ENCODE data around the gene PYURF.

PYURF gene

DNA sequence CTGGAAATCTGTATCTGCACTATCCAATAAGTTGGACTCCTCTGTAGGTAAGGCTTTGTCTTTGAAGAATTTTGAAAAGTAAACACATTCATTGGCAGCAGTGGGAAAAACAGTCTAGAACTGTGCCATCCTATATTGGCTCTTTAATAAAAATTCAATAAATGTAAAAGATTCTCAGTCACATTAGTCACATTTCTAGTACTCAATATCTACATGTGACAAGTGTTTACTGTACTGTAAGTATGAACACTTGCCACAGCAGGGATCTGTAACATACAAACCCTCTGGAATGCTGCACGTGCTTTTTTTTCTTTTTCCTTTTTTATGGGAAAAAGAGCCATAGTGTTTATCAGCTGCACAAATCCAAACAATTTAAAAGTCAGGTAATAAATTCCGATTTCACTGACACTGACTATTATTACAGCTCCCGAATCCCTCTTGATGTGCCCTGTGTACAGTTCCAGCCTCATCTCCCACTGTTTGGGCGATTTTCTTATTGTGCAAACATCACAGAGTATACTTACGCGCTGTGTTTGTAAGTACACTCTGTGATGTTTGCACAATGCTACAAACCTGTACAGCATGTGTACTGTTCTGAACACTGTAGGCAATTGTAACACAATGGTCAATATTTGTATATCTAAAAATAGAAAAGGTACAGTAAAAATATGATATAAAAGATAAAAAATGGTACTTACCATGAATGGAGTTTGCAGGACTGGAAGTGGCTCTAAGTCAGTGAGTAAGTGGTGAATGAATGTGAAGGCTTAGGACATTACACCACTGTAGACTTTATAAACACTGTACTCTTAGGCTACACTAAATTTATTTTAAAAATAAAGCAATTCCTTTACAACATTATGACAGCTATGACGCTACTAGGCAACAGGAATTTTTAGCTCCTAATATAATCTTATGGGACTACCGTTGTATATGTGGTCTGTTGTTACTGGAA lies 8.7 kb downstream of the PYURF start:
- Histone ChIP-seq H3K9me3 (ENCODE audit: control insufficient read depth in 5 of 5, low read length in 5 of 5) (no peaks in the 10 kb centered on the region), H3K36me3 (ENCODE audit: control insufficient read depth in 5 of 5, insufficient read depth in 5 of 5, low read length in 5 of 5) (peaks cover 0 to 5% (median 0%) of the 10 kb centered on the region in 5 donors), H3K9ac (ENCODE audit: low read length in 5 of 5) (no peak overlapping the region), H3K27ac (ENCODE audit: low read depth, low read length) (no peak overlapping the region), H3K4me1 (ENCODE audit: control insufficient read depth in 5 of 5, insufficient read depth in 5 of 5, low read length in 5 of 5) (no peaks in the 10 kb centered on the region), H3K27me3 (ENCODE audit: control insufficient read depth in 5 of 5, insufficient read depth in 4 of 5, low read length in 5 of 5) (no peaks in the 10 kb centered on the region), H3K4me3 (ENCODE audit: low read depth in 1 of 5, low read length in 5 of 5) (no peak overlapping the region)

DNA sequence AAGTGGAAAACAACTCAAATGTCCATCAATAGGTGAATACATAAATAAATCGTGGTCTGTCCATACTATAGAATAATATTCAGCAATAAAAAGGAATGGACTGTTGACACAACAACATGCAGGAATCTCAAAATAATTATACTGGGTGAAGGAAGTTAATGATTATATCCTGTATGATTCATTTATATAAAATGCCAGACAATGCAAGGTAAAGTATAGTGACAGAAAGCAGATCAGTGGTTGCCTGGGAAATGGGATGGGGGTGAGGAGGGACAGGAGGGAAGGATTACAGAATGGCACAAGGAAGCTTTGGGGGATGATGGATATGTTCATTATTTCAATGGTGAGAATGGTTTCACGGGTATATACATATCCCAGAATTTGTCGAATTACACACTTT lies 12.3 kb downstream of the PYURF start:
- no peak overlapping the region for H3K4me3 ChIP-seq (ENCODE audit: low read depth in 1 of 5, low read length in 5 of 5)
- no peak overlapping the region for H3K9ac ChIP-seq (ENCODE audit: low read length in 5 of 5)
- no peaks in the 10 kb centered on the region for H3K9me3 ChIP-seq (ENCODE audit: control insufficient read depth in 5 of 5, low read length in 5 of 5)
- no peaks in the 10 kb centered on the region for H3K27me3 ChIP-seq (ENCODE audit: control insufficient read depth in 5 of 5, insufficient read depth in 4 of 5, low read length in 5 of 5)
- H3K36me3 ChIP-seq (ENCODE audit: control insufficient read depth in 5 of 5, insufficient read depth in 5 of 5, low read length in 5 of 5) = no peaks in the 10 kb centered on the region
- no peaks in the 10 kb centered on the region for H3K4me1 ChIP-seq (ENCODE audit: control insufficient read depth in 5 of 5, insufficient read depth in 5 of 5, low read length in 5 of 5)
- no peak overlapping the region for H3K27ac ChIP-seq (ENCODE audit: low read depth, low read length)

DNA sequence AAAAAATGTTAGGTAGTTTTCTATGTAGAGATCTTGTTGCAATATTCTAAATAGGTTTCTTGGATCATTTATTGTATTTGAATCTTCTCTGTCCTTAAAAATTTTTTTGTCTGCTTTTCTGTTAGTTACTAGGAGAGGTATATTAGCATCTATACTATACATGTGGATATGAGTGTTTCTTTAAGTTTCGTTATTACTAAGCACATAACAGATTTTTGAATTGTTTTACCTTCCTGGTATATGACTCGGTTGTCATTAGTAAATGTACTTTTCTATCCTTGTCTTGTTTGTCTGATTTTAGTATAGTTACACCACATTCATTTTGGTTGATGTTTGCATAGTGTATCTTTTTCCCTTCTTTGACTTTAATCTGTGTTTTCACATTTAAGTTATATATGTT lies 20.2 kb downstream of the PYURF start:
- peaks cover 0 to 19% (median 3%) of the 10 kb centered on the region in 5 donors for H3K36me3 ChIP-seq (ENCODE audit: control insufficient read depth in 5 of 5, insufficient read depth in 5 of 5, low read length in 5 of 5)
- no peak overlapping the region for H3K4me3 ChIP-seq (ENCODE audit: low read depth in 1 of 5, low read length in 5 of 5)
- H3K27ac ChIP-seq (ENCODE audit: low read depth, low read length) = no peak overlapping the region
- no peaks in the 10 kb centered on the region for H3K9me3 ChIP-seq (ENCODE audit: control insufficient read depth in 5 of 5, low read length in 5 of 5)
- H3K9ac ChIP-seq (ENCODE audit: low read length in 5 of 5) = no peak overlapping the region
- no peaks in the 10 kb centered on the region for H3K27me3 ChIP-seq (ENCODE audit: control insufficient read depth in 5 of 5, insufficient read depth in 4 of 5, low read length in 5 of 5)
- no peaks in the 10 kb centered on the region for H3K4me1 ChIP-seq (ENCODE audit: control insufficient read depth in 5 of 5, insufficient read depth in 5 of 5, low read length in 5 of 5)

DNA sequence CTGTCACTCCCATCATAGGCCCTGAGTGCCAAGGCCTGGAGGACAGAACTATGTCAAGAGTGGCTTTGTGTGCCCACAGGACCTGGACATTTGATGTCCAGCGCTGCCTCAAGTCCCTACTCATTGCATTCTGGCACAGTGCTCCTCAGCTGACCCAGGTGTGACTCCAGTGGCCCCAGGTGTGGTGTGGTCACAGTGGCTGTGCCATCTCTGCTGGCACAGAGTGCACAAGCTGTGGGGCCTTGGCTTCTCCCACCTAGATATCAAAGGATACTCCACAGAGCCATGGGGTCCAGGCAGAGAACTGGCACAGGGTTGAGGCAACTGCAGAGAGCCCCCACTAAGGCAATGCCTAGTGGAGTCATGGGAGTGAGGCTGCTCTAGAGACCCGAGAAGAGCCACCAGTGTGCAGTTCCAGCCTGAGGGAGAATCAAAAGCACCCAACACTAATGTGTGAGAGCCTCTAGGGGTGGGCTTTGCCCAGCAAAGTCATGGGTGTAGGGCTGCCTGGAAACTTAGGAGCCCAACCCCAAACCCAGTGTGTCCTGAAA lies 25.6 kb downstream of the PYURF start:
- H3K27me3 ChIP-seq (ENCODE audit: control insufficient read depth in 5 of 5, insufficient read depth in 4 of 5, low read length in 5 of 5) = no peaks in the 10 kb centered on the region
- H3K36me3 ChIP-seq (ENCODE audit: control insufficient read depth in 5 of 5, insufficient read depth in 5 of 5, low read length in 5 of 5) = peaks cover 0 to 24% (median 12%) of the 10 kb centered on the region in 5 donors

DNA sequence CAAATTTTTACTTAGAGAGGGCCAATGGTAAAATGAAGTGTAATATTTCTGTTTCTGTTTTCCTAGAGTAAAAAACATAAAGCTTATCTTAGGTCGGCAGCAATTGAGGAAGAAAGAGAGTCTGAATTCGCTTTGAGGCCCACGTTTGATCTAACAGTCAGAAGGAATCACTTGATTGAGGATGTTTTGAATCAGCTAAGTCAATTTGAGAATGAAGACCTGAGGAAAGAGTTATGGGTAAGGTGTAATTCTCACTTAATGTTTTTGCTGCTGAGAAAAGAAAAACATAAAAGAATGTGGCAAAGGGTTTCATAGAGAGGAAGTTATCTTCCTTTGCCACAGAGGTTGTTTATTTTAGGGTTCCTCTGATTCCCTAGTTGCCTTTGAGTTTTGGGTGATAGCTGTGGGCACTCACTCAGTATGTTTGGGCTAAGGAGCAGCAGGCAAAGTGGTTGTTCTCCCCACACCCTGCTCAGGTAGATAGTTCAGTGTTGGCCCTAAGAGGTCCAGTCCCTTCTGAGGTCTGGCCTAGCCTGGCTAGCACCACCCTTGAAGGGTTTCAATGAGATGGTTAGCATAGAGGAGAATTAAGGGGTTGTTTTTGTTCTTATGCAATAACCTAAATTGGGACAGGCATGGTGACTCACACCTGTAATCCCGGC lies 34.3 kb downstream of the PYURF start:
- H3K27ac ChIP-seq (ENCODE audit: low read depth, low read length) = no peak overlapping the region
- no peaks in the 10 kb centered on the region for H3K27me3 ChIP-seq (ENCODE audit: control insufficient read depth in 5 of 5, insufficient read depth in 4 of 5, low read length in 5 of 5)
- peaks cover 3 to 18% (median 6%) of the 10 kb centered on the region in 5 donors for H3K36me3 ChIP-seq (ENCODE audit: control insufficient read depth in 5 of 5, insufficient read depth in 5 of 5, low read length in 5 of 5)
- H3K4me3 ChIP-seq (ENCODE audit: low read depth in 1 of 5, low read length in 5 of 5) = no peak overlapping the region
- H3K9ac ChIP-seq (ENCODE audit: low read length in 5 of 5) = no peak overlapping the region
- H3K9me3 ChIP-seq (ENCODE audit: control insufficient read depth in 5 of 5, low read length in 5 of 5) = no peaks in the 10 kb centered on the region
- no peaks in the 10 kb centered on the region for H3K4me1 ChIP-seq (ENCODE audit: control insufficient read depth in 5 of 5, insufficient read depth in 5 of 5, low read length in 5 of 5)

More for the DNA sequence above, 25.6 kb downstream of the PYURF start:
- Histone ChIP-seq H3K27ac (ENCODE audit: low read depth, low read length) (no peak overlapping the region), H3K4me1 (ENCODE audit: control insufficient read depth in 5 of 5, insufficient read depth in 5 of 5, low read length in 5 of 5) (no peaks in the 10 kb centered on the region), H3K9ac (ENCODE audit: low read length in 5 of 5) (no peak overlapping the region), H3K9me3 (ENCODE audit: control insufficient read depth in 5 of 5, low read length in 5 of 5) (no peaks in the 10 kb centered on the region), H3K4me3 (ENCODE audit: low read depth in 1 of 5, low read length in 5 of 5) (no peak overlapping the region)

DNA sequence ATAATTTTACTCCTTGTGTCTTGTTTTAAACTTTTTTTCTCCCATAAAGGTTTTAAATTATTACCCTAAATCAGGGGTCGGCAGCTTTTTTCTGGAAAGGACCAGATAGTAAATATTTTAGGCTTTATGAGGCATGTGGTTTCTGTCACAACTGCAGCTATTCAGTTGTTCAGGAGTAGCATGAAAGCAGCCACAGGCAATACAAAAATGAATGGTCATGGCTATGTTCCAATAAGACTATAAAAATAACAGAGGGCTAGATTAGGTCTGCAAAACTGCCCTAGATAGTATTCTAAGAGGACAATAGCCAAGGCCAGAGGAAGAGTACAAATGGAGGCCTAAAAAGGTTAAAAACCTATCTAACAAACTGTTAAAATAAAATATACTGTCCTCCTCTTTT lies 42.0 kb downstream of the PYURF start:
- no peaks in the 10 kb centered on the region for H3K27me3 ChIP-seq (ENCODE audit: control insufficient read depth in 5 of 5, insufficient read depth in 4 of 5, low read length in 5 of 5)
- H3K27ac ChIP-seq (ENCODE audit: low read depth, low read length) = no peak overlapping the region
- H3K9me3 ChIP-seq (ENCODE audit: control insufficient read depth in 5 of 5, low read length in 5 of 5) = no peaks in the 10 kb centered on the region
- peaks cover 0 to 5% (median 0%) of the 10 kb centered on the region in 5 donors for H3K36me3 ChIP-seq (ENCODE audit: control insufficient read depth in 5 of 5, insufficient read depth in 5 of 5, low read length in 5 of 5)
- H3K4me1 ChIP-seq (ENCODE audit: control insufficient read depth in 5 of 5, insufficient read depth in 5 of 5, low read length in 5 of 5) = no peaks in the 10 kb centered on the region
- no peak overlapping the region for H3K9ac ChIP-seq (ENCODE audit: low read length in 5 of 5)
- H3K4me3 ChIP-seq (ENCODE audit: low read depth in 1 of 5, low read length in 5 of 5) = no peak overlapping the region

DNA sequence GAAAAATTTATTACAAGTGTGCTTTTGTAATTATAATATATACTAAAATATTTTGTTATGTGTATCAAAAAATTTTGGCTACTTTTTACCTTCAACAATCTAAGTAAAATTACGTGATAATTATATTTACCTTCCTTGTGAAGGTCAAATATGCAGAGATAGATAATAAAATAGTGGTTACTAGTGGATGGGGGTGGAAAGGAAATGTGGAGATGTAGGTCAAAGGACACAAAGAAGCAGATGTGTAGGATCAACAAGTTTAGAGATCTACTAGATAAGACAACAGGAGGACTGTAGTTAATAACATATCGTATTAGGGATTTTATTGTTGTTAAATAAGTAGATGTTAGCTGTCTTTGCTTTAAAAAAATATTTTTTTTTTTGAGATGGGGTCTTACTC lies 45.3 kb downstream of the PYURF start:
- Histone ChIP-seq H3K27ac (ENCODE audit: low read depth, low read length) (no peak overlapping the region), H3K36me3 (ENCODE audit: control insufficient read depth in 5 of 5, insufficient read depth in 5 of 5, low read length in 5 of 5) (peaks cover 0 to 7% (median 0%) of the 10 kb centered on the region in 5 donors), H3K9me3 (ENCODE audit: control insufficient read depth in 5 of 5, low read length in 5 of 5) (no peaks in the 10 kb centered on the region), H3K4me3 (ENCODE audit: low read depth in 1 of 5, low read length in 5 of 5) (no peak overlapping the region), H3K9ac (ENCODE audit: low read length in 5 of 5) (no peak overlapping the region), H3K4me1 (ENCODE audit: control insufficient read depth in 5 of 5, insufficient read depth in 5 of 5, low read length in 5 of 5) (no peaks in the 10 kb centered on the region), H3K27me3 (ENCODE audit: control insufficient read depth in 5 of 5, insufficient read depth in 4 of 5, low read length in 5 of 5) (no peaks in the 10 kb centered on the region)

DNA sequence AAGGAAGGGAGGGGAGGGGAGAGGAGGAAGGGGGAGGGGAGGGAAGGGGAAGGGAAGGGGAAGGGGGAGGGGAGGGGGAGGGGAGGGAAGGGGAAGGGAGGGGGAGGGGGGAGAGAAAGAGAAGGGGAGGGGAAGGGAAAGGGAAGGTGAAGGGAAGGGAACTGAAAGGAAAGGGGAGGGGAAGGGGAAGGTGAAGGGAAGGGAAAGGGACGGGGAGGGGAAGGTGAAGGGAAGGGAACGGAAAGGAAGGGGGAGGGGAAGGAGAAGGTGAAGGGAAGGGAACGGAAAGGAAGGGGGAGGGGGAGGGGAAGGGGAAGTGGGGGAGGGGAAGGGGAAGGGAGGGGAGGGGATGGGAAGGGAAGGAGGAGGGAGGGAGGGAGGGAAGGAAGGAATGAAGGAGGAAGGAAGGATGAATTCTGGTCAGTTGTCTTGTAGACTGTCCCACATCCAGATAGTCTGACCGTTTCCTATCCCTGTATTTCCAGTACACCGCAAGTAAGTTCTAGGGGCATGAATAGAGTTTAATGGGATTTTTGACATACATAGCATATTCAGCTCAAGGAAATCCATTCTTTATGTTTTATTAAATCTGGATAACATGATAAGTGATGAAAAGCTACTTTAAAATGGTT lies 46.2 kb downstream of the PYURF start:
- Histone ChIP-seq H3K4me3 (ENCODE audit: low read depth in 1 of 5, low read length in 5 of 5) (no peak overlapping the region), H3K36me3 (ENCODE audit: control insufficient read depth in 5 of 5, insufficient read depth in 5 of 5, low read length in 5 of 5) (peaks cover 0 to 7% (median 4%) of the 10 kb centered on the region in 5 donors), H3K27ac (ENCODE audit: low read depth, low read length) (no peak overlapping the region), H3K27me3 (ENCODE audit: control insufficient read depth in 5 of 5, insufficient read depth in 4 of 5, low read length in 5 of 5) (no peaks in the 10 kb centered on the region), H3K4me1 (ENCODE audit: control insufficient read depth in 5 of 5, insufficient read depth in 5 of 5, low read length in 5 of 5) (no peaks in the 10 kb centered on the region), H3K9me3 (ENCODE audit: control insufficient read depth in 5 of 5, low read length in 5 of 5) (no peaks in the 10 kb centered on the region), H3K9ac (ENCODE audit: low read length in 5 of 5) (no peak overlapping the region)

Data from subcutaneous abdominal adipose tissue (tissue), 5 donors.